ENCODE data around the gene PCYT2. TPM values are rescaled to one million over a fixed set of nuclear protein-coding genes. Genes with fewer than 3 reads are reported as not detected.

The PCYT2 gene
- total RNA-seq, 1 donor from 2014 or later, result 40.4 TPM

DNA sequence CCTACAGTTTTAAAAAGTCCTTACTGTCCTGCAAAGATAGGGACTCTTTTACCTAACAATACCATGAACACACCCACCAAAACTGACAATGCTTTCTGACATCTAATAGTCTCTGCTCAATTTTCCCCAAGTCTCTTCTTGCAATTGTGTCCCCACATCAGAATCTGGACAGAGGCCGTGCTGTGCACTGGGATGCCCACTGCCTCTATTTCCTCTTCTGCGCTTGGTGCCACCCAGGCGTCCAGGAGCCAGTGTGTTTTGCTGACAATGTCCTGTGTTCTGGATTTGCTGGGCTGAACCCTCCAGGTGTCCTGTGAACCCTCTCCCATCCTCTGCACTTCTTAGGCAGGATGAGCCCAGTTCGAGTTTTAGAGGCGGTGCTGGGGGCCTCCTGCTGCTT, 33.6 kb downstream of the PCYT2 start:
- DNase-seq (ENCODE audit: low read depth in 2 of 2), result no peak

DNA sequence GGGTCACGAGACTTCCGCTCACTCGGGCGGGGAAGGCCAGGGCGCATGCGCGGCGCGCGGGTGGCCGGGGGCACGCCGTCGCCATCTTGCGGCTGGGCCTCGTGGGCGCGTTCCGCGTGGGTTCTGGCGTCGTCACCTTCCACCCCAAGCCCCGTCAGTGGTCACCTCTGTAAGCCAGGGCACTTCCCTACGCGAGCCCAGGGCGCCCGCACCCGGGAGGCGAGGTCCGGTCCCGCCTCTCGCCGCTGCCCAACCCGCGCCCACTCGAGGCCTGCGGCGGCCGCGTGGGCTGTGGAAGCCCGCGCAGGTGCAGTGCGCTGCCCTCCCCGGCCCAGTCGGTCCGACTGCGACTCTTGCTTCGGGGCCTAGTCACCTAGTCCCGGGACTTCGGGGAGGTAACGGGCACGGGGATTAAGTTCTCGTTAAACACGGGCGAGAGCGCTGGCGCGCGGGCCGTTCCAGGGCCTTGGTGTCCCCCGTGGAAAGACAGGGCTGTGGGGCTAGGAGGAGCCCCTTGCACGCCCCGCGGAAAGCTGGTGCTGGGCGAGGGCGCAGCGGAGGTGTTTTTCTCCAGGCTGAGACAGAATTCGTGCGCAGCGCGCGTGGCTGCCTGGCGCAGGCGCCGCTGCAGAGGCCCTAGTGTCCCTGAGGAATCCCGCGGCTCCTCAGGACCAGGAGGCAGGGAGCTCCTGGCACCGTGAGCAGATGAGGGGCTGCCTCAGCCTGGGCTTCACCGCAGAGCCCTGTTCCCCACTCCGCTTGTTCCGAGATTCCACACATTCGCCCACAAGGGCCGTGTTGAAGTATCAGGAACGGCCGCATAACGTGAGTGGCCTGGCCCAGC, 39.6 kb downstream of the PCYT2 start:
- DNase-seq (ENCODE audit: low read depth in 2 of 2), result peak; percentile 71 to 89

DNA sequence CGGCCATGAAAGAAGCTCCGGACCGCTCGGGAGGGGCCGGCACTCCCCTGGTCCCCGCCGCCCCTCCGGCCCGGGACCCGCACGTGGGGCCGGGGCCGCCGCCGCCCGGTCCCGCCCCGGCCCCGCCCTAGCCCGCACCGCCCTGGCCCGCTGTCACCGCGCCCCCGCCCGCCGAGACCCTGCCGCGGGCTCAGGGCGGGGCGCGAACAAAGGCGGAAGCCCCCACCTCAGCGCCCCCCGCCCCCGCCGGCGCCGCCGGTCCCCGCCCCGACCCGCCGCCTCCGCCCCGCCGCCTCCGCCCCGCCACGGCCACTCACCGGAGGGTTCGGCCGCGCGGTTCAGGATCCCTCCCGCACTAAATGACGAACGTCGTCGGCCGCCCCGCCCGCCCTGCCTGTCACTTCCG, 40.2 kb downstream of the PCYT2 start, which contains the start of gene ARHGDIA:
Gene ARHGDIA (minus strand): TSS at position 357 of the 406 bp plus-strand sequence. CDS start 1,407 bp downstream, outside the sequence.
- no peak for DNase-seq (ENCODE audit: low read depth in 2 of 2)

DNA sequence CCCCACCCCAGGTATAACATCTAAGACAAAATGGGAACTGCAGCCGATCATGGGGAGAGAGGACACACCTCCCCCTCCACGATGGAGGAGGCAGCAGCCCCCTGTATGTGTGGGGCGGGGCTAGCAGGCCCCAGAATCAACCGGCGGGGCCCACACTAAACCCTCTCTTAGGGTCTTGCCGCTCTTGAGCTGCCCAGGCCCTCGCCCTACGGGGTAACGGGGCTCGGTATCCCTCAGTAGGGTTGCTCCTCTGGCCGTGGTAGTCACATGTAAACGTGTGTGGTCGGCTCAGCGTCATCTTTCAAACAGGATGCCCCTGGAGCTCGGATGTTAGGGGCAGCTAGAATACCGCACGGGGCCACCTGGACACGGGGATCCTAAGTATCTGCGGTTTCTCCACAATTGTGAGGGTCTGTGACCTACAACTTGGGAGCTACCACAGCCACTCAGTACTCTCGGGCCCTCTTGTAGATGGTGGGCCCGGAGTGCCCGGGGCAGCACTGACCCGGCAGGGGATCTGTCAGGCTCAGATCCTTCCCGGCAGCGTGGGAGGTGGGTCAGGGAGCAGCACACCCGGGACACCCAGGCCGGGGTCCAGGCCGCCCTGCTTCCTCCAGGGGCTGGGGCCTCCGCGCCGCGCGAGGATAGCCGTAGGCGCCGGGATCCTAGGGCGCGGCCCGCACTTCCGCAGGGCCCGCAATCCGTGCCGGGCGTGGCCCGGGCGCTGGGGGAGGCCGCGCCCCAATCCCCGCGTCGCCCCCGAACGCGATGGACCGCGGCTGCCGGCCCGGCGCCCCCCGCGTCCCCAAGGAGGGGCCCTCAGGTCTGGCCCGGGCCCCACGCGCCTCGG, 40.8 kb downstream of the PCYT2 start:
- peak in 1 of 2 donors; percentile 58 for DNase-seq (ENCODE audit: low read depth in 2 of 2)

DNA sequence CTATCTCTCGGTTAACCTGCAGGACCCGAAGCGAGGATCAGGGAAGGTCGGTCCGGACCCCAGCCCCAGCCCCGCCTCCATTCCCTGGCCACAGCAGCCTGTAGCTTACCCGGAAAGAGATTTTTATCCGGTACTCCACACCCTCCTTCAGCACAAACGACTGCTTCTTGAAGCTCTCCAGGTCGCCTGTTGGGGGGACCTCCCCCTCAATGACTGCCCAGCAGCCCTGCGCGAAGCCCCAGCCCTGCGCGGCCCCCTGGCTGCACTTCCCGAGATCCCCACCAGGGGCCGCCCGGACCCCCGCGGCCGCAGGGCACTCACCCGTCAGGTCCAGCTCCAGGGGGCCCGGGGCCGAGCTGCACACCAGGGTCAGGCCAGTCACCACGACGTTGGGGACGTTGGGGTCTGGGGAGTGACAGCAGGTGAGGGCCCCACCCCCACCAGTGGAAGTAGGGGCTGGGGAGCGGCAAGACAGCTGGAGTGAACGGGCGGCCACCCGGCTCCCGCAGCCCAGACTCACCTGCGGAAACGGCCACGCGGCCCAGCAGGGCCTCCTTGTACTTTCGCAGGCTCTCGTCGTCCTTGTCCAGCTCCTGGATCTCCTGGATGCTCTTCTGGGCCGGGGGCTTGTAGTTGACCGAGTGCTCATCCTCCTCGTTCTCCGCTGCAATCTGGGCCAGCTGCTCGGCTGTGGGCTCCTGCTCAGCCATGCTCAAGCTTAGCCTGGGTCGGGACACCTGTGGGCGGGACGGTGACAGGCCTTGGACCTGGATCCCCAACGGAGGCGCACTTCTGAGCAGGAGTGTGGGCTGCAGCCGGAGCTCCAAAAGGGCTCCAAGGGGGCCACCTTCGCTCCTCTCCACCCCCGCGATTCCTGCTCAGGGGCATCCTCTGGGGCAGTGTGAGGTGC, 41.7 kb downstream of the PCYT2 start:
- peak in 1 of 2 donors; percentile 45 for DNase-seq (ENCODE audit: low read depth in 2 of 2)

DNA sequence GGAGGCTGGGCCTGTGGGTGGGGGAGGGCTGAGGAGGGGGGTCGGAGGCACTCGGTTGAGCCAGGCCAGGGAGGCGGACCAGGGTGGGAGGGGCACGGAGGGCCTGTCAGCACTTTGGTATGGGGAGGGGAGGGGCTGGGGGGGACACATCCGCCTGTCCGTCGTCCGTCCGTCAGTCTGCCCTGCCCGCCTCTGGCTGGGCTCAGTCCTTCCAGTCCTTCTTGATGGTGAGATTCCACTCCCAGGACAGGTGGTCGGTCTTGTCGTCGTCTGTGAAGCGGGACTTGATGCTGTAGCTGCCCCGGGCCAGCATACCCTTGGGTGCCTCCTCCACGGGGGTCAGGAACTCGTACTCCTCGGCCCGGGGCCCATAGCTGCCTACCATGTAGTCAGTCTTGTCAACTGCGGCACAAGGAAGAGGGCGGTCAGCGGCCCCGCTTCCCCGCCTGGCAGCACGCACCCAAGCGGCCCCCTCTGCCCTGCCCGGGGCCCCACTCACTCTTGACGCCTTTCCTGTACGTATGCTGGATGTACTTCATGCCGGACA, 42.5 kb downstream of the PCYT2 start:
- peak in 1 of 2 donors; percentile 40 for DNase-seq (ENCODE audit: low read depth in 2 of 2)

DNA sequence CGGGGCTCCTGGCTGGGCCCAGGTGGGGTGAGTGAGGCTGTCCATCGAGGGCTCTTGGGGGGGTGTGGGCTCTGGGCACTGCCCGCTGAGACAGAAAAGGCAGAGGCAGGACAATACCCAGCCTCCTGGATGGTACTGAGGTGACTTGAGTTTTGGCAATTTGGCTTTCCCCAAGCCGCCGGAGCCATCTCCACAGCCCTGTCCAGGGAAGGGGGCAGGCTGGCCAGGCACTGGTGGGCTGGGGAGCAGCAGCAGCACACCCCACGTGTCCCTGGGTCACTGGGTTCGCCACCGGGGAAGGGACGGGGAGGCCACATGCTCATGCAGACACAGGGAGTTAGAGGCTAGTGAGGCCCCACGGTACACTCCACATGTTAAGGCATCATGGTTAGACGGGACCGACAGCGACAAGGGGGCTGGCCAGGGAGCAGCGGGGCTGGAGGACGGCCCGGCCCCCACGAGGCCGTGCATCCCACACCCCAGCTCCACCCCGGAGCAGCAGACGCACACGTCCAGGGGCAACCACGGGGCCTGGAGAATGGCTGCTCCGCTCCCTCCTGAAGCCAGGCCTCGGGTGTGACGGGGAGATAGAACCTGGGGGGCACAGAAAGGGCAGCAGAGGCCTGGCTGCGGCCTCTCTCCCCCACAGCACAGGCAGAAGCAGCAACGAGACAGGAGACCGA, 43.1 kb downstream of the PCYT2 start:
- DNase-seq (ENCODE audit: low read depth in 2 of 2), result no peak

DNA sequence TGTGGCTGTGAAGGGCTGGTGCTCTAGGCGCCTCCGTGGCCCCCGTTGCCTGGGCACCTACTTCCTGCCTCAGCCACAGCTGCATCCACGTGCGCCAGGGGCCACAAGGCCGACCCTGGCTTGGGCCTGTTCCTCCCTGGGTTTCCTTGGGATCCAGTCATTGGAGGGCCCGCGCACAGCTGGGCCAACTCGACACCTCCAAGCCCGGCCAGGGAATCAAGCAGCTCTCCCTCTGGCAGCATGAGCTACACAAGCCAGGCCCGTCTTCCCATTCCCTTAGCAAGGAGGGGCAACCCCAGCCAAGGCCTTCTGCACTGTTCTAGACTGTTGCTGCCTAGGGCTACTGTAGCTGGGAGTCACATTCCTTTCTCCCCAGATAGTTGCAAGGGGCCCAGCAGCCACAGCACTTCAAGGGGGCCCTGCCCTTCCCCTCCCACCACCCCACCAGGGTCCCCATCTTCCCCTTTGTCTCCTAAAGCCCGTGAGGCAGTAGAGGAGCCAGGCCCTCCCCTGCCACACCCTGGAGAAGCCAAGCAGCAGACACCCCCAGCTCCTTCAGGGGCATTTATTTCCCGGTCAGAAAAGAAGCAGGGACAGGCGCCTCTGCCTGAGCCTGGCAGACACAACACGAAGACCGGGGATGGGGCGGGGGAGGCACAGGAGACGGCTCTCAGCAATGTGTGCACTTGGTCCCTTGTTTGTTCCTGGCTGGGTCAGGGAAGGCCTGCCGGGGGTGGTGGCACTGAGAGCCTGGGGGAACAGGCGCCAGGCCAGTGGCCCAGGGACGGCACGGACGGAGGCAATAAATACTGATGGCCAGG, 43.8 kb downstream of the PCYT2 start:
- peak in 1 of 2 donors; percentile 27 for DNase-seq (ENCODE audit: low read depth in 2 of 2)

DNA sequence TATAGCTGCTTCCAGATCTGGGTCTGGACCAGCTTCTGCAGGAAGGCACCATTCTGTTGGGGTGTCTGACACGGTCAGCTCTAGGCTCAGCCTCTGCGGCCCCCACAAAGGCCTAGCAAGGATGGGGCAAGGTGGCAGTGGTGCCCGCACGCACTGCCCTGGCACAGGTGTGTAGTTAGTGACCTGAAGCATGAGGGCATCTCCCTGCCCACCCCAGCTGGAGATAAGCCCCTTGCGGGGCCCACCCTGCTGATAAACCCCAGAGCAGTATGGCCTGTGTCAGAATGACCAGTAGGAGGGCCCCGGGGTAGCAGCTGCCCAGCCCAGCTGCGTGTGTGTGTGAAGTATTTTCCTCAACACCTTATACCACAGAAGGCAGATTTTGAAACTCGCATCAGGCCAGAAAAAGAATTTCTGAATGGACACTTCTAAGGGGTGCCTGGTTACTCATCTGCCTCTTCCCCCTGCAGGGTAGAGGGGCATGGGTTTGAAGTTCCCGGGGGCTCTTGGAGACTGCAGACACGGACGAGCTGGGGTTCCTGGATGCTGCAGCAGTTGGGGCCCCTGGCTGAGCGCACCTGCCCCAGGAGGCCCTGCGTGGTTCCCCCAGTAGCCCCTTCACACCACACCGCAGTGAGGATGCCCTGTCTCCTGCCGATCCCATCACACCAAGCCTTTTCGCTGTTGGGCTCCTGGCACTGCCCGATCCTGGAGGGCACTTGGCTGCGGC, 44.6 kb downstream of the PCYT2 start:
- no peak for DNase-seq (ENCODE audit: low read depth in 2 of 2)

DNA sequence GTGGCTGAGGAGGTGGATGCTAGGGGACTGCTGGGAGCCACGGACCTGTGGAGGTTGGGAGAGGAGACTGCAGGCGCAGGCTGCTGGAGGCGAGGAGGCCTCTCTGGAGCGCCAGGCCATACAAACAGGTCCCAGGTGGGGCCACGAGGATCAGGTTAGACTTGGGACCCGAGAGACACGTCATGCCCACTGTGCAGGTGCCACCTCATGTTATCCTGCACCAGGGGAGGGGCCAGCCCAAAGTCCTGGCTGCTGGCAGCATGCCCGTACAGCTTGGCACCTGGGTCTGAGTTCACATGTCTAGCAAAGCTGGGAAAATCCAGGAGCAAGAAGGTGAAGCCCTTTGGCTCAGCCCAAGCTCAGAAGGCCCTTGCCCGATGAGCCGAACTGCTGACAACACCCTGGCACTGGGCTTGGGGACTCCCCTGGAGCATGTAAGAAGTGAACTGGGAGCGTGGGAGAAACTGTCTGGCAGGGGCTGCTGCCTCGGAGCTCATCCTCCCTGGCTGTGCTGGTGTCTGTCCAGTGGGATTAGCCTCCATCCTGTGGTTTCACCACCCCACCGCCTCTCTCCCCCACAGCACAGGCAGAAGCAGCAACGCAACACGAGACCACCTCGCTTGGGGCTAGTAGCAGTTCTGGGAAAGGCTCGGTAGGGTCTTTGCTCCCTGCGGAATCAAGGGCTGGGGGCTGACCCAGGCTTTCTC, 45.3 kb downstream of the PCYT2 start:
- peak in 1 of 2 donors; percentile 33 for DNase-seq (ENCODE audit: low read depth in 2 of 2)

DNA sequence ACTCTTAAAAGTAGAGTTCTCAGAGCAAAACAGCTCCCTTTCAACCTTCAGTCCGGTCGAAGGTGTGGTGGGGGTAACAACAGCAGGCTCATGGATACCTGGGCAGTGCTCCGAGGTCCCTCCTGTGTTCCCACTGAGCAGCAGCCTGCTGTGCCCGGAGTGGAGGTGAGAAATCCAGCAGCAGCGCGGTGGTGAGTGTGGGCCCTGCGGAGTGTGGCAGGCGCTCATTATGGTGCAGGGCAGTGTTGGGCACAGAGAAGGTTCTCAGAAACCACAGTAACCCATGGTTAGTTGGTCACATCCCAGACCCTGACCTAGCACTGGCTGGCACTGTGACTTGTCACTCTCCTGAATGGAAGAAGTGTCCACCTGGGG, 45.9 kb downstream of the PCYT2 start:
- DNase-seq (ENCODE audit: low read depth in 2 of 2), result no peak

DNA sequence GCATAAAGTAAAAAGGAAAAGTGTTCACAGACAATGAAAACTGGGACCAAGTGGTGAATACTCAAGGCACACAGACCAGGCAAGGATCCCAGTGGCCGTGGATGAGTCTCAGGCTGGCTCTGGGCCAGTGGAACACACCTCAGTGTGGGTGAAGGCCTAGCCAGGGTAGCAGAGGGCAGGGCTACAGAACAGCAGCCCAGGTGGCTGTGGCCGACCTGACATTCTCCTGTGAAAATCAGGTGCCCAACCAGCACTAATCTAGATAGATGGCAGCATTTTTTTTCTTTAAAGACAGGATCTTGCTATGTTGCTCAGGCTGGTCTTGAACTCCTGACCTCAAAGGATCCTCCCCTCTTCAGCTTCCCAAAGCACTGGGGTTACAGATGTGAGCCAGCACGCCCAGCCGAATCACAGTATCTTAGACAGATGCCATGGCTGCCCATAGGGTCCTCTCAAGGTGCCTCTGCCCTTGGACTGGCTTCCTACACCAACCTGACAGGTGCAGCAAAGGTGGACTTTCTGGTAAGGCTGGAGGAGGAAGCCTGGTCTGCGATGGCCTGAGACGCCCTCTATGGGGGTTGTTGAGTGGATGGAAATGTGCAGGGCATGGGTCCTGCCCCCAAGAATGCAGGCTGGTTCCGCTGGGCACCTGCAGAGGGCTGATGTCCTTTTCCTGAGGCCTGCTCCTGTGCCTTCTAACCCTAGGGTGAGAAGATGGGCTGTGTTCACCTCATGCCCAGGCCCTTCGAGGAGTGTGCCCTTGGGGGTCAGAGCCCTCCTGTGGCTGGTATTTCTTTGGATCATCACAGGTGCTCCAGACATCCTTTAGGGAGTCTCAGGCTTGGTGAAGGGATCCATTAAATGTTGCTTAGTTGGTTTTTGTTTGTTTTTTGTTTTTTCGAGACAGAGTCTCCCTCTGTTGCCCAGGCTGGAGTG, 47.1 kb downstream of the PCYT2 start:
- DNase-seq (ENCODE audit: low read depth in 2 of 2), result no peak

DNA sequence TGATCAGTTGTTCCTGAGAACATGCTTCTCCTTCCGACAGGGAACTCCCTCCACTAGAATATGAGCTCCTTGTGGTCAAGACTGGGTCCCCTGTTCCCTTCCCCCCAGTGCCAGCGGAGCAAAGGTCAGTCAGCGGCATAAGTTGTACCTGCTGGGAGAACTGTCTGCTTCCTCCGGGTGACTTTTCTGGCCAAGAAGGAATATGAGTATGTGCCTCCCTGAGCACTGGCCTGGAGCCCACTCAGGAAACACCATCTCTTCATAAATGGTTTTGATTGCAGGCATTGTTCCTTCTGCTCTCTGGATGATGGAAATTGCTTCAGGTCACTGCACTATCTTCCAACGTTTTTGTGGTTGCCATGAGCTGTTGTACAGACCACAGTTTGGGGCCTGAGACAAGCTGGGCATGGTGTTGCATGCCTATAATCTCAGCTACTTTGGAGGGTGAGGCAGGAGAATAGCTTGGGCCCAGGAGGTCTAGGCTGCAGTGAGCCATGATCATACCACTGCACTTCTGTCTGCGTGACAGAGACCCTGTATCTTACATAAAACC, 48.0 kb downstream of the PCYT2 start:
- DNase-seq (ENCODE audit: low read depth in 2 of 2), result peak in 1 of 2 donors; percentile 46

DNA sequence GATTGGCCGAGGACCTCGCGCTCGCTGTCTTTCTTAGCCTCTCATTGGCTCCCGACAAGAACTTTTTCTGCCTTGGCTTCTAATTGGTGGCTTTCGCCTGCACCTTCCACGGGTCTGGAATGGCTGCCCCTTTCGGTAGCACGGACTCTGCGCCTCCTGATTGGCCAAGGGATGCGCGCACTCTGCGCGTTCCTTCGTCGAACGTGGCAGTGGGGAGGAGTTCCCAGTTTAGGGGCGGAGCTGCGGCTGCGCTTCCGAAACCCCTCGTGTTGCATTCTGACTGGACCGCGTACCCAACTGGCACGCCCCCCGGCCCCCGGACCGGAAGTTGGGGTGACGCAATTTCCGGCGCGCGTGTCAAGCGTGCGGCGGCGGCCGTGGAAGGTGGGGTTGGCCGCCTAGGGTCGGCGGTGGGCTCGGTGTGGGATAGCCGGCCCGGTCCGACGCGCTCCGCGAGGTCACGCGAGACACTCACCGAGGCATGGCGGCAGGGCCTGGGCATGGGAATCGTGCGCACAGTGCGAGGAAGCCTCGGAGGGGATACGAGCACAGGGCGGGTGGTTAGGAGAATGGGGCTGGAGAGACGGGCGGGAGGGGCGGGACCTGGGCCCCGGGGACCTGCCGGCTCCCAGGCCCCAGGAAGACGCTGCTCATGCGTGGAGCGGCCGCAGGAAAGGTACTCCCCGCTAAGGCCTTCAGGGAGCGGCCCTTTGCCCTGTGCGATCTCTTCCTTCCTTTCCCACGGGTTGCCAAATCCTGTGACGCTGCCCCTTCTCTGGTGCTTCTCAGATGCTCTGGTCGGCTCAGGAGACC, 50.2 kb downstream of the PCYT2 start:
- DNase-seq (ENCODE audit: low read depth in 2 of 2), result peak; percentile 100

DNA sequence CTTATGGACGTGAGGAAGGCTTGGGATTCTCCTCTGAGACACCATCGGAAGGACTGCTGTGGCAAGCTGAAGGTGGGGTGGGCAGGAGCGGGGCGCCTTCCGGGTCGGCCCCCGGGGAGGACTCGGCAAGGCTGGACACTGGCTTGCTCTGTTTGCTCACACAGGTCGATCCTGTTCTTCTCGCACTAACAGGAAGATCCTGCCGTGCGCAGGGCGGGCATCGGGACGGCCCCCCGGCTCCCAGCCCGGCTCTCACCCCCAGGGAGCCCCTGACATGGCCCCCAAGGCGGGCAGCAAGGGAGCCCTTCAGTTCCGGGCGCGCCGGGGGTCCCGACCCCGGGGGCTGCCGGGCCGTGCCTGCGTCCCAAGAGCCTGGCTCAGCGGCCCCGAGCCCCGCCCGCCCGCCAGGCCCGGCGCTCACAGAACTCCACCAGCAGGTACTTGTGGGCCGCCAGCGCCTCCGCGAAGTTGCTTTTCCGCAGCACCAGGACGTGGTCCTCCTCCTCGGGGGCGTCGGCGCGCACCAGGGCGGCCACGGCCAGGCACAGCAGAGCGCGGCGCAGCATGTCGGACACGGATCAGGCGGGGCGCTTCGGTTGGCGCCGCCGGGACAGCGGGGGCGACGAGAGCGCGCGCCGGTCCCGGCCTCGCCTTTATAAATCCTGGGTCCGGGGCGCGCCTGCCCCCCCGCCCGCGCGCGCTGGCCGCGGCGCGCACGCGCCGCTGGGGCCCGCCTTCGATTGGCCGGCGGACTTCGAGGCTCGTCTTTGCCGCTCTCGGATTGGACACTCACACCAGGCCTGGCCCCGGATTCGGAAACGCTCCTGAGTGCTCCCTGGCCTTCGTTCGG, 51.1 kb downstream of the PCYT2 start, which contains the start of gene P4HB:
Gene P4HB (minus strand): TSS at position 630 of the 850 bp plus-strand sequence. CDS start 64 bp downstream, at position 566.
- DNase-seq (ENCODE audit: low read depth in 2 of 2), result peak in 1 of 2 donors; percentile 41

Measured in dermis microvascular lymphatic vessel endothelial cell (primary cell).